Measurements from ENCODE around the gene LYRM7.

The LYRM7 gene

GRCh38 chr5:131204964-131205363, 34.2 kb downstream of the LYRM7 start:
- no peak overlapping the region for H3K27ac ChIP-seq
- TF ChIP-seq ZFX (IDR thresholded peaks at IDR 0.05) = no peak
- TF ChIP-seq CTCF (conservative IDR thresholded peaks at IDR 0.05) = no peak

- H3K27ac ChIP-seq = no peak overlapping the region
- TF ChIP-seq ZFX (IDR thresholded peaks at IDR 0.05) (no peak), CTCF (conservative IDR thresholded peaks at IDR 0.05) (no peak)
Measured at GRCh38 chr5:131206061-131206460, 35.3 kb downstream of the LYRM7 start.

GRCh38 chr5:131206772-131207171, 36.0 kb downstream of the LYRM7 start:
- TF ChIP-seq ZFX (IDR thresholded peaks at IDR 0.05) = no peak
- no peak for TF ChIP-seq CTCF (conservative IDR thresholded peaks at IDR 0.05)
- H3K27ac ChIP-seq = no peak overlapping the region

GRCh38 chr5:131209175-131209505, 38.4 kb downstream of the LYRM7 start:
- H3K27ac ChIP-seq = no peak overlapping the region
- TF ChIP-seq ZFX (IDR thresholded peaks at IDR 0.05) (no peak), CTCF (conservative IDR thresholded peaks at IDR 0.05) (no peak)

GRCh38 chr5:131209506-131210150, 38.9 kb downstream of the LYRM7 start:
- no peak overlapping the region for H3K27ac ChIP-seq
- TF ChIP-seq CTCF (conservative IDR thresholded peaks at IDR 0.05) (no peak), ZFX (IDR thresholded peaks at IDR 0.05) (no peak)

GRCh38 chr5:131210151-131210510, 39.4 kb downstream of the LYRM7 start:
- TF ChIP-seq CTCF (conservative IDR thresholded peaks at IDR 0.05) = no peak
- no peak for TF ChIP-seq ZFX (IDR thresholded peaks at IDR 0.05)
- no peak overlapping the region for H3K27ac ChIP-seq

- no peak overlapping the region for H3K27ac ChIP-seq
- TF ChIP-seq CTCF (conservative IDR thresholded peaks at IDR 0.05) (no peak), ZFX (IDR thresholded peaks at IDR 0.05) (no peak)
Measured at GRCh38 chr5:131211669-131212068, 40.9 kb downstream of the LYRM7 start.

All from C4-2B (cell line).